Activated B cell treated with CpG ODN at 0.5 μM for 24 hours (primary cell): ENCODE results near the gene FALEC. TPM values are rescaled to one million over a fixed set of nuclear protein-coding genes. Genes with fewer than 3 reads are reported as not detected.

Experiments used
- ATAC-seq: fragments of 200-7000 bp; cut with Tn5 transposase; one replicate; pipeline ENCODE4 v1.10.0; 2021; ENCODE audit warnings: low read depth, mild to moderate bottlenecking, moderate library complexity
- CTCF ChIA-PET: fragments of 350-600 bp; sonication (Branson Sonifier 250); formaldehyde crosslinking; loops from one replicate; lab custom pipeline; 2021; ENCODE audit warnings: antibody characterized with exemption; lab: Charles Lee
- POLR2A ChIA-PET: fragments of 350-600 bp; sonication (Branson Sonifier 250); formaldehyde crosslinking; loops from one replicate; lab custom pipeline; 2021; ENCODE audit warnings: antibody characterized with exemption; lab: Charles Lee
- DNase-seq: peaks from one replicate; pipeline ENCODE4 v3.0.0; 2022
- H3K27ac Mint-ChIP-seq: one replicate; pipeline ENCODE4 v1.8.0; 2020; ENCODE audit warnings: mixed read lengths
- H3K27me3 Mint-ChIP-seq: one replicate; pipeline ENCODE4 v1.8.0; 2021; ENCODE audit warnings: mixed read lengths
- H3K36me3 Mint-ChIP-seq: one replicate; pipeline ENCODE4 v1.8.0; 2021; ENCODE audit warnings: low read depth, mixed read lengths
- H3K4me1 Mint-ChIP-seq: one replicate; pipeline ENCODE4 v1.8.0; 2021; ENCODE audit warnings: mixed read lengths
- H3K4me3 Mint-ChIP-seq: one replicate; pipeline ENCODE4 v1.8.0; 2020; ENCODE audit warnings: mild to moderate bottlenecking, mixed read lengths
- H3K9me3 Mint-ChIP-seq: one replicate; pipeline ENCODE4 v1.8.0; 2020; ENCODE audit warnings: mixed read lengths
- CTCF ChIP-seq: fragments of 200-600 bp; IDR thresholded peaks from one replicate; pipeline ENCODE4 v1.8.0; 2022; ENCODE audit warnings: antibody characterized with exemption, mild to moderate bottlenecking
- intact Hi-C: fragments of 100-400 bp; cut with micrococcal nuclease; formaldehyde crosslinking; loops from one replicate; pipeline ENCODE4 v1.15.1; 2024
- total RNA-seq: library from RNA; stranded (reverse); gene quantifications from 2 replicates; pipeline ENCODE4 v1.2.3, GENCODE V29; 2022

The FALEC gene
- total RNA-seq, 1 donor from 2014 or later, result 1.1 TPM

- no peak overlapping the region for H3K4me3 Mint-ChIP-seq
- H3K27me3 Mint-ChIP-seq, result no peaks in the 10 kb centered on the region
- no peaks in the 10 kb centered on the region for H3K4me1 Mint-ChIP-seq
- no peaks in the 10 kb centered on the region for H3K36me3 Mint-ChIP-seq
- intact Hi-C loops, result no loop called here
- no peak for DNase-seq
- no peak overlapping the region for H3K27ac Mint-ChIP-seq
- ChIA-PET POLR2A (no interaction called here), CTCF (no interaction called here)
- no peaks in the 10 kb centered on the region for H3K9me3 Mint-ChIP-seq
- no peak for ATAC-seq
- TF ChIP-seq CTCF, result no peak
Observed at GRCh38 chr1:150534002-150534401, 18.4 kb downstream of the FALEC start.

GRCh38 chr1:150535511-150536287 lies 20.1 kb downstream of the FALEC start:
- no peak overlapping the region for H3K27ac Mint-ChIP-seq
- ChIA-PET POLR2A (no interaction called here), CTCF (no interaction called here)
- no peaks in the 10 kb centered on the region for H3K27me3 Mint-ChIP-seq
- intact Hi-C loops, result no loop called here
- no peaks in the 10 kb centered on the region for H3K9me3 Mint-ChIP-seq
- TF ChIP-seq CTCF, result no peak
- H3K4me3 Mint-ChIP-seq, result no peak overlapping the region
- no peak for DNase-seq
- H3K36me3 Mint-ChIP-seq, result no peaks in the 10 kb centered on the region
- no peak for ATAC-seq
- H3K4me1 Mint-ChIP-seq, result no peaks in the 10 kb centered on the region

DNA sequence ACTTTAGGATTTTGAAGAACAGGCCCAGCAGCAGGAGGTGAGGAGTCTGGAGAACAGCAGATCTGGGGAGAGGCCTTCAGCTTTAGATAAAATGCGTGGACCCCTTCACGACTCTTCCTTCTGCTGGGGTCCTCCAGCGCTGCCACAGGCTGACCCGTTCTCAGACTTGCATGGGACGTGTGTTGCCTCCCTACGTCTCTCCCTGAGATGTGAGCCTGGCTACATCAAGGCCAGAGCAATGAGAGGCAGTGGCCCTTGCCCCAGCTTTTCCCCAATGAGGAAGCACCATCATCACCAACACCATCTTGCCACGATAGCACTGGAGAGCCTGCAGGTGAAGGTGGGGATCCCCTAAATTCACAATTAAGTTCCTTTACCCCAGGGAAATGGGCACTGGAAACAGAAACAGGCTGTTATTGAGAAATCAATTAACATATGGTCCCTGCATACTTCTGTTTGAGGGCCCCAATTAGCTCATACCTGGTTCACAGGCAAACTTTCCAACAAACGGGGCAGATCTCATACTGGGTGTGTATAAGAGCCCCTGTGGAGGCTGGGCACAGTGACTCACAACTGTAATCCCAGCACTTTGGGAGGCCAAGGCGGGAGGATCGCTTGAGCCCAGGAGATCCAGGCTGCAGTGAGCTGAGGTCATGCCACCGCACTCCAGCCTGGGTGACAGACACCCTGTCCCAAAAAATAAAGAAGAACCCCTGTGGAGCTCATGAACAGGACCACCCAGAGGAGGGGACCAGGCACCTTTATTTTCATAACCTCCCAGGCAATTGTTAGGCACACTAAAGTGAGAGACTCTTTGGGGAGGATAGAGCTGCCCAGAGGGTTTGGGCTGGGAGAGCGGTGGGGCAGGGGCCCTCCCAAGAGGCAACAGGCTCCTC lies 21.5 kb downstream of the FALEC start:
- DNase-seq (no peak), ATAC-seq (no peak)
- Mint-ChIP-seq H3K27ac (no peak overlapping the region), H3K36me3 (no peaks in the 10 kb centered on the region), H3K27me3 (no peaks in the 10 kb centered on the region), H3K4me3 (no peak overlapping the region), H3K4me1 (no peaks in the 10 kb centered on the region), H3K9me3 (no peaks in the 10 kb centered on the region)
- ChIA-PET CTCF (no interaction called here), POLR2A (no interaction called here)
- no peak for TF ChIP-seq CTCF
- intact Hi-C loops, result no loop called here

DNA sequence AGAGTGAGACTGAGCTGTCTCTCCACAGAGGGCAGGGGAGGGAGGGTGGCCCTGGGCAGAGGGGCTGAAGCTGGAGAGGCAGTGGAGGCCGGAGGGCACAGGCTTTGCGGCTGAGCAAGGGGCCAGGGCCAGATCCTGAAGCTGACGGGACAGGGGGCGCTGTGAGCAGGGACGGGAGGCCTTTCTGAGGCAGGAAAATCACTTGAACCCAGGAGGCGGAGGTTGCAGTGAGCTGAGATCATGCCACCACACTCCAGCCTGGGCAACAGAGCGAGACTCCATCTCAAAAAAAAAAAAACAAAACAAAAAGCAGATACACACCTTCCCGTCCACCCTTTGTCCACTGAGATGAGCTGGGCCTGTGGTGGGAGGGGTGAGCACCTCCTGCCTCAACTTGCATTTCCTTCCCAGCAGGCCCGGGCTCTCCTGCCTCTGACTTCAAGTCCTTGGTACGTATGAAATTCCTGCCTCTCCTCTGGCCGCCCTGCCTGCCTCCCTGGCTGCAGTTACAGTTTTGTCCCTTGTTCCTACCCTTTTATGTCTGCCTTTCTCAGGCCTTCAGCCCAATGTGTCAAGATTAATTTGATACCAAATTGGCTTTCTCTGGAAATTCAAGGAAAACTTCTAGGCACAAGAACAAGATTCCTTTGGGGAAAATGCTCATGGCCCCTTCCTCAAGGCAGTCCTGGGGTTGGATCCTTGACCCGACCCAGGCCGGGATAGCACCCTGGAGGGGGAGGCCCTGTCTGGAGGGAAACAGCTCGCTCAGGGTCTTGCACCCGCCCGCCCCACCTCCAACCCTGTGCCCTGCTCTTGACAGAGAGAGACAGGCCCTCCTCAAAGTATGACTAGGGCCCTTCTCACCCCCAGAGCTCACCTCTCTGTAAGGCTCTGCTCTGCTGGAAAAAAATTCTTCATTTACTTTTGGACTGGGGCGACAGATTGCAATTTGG lies 22.5 kb downstream of the FALEC start:
- Mint-ChIP-seq H3K4me1 (no peaks in the 10 kb centered on the region), H3K36me3 (no peaks in the 10 kb centered on the region), H3K27ac (no peak overlapping the region), H3K9me3 (no peaks in the 10 kb centered on the region), H3K4me3 (no peak overlapping the region), H3K27me3 (no peaks in the 10 kb centered on the region)
- DNase-seq (no peak), ATAC-seq (no peak)
- no peak for TF ChIP-seq CTCF
- ChIA-PET POLR2A (no interaction called here), CTCF (no interaction called here)
- intact Hi-C loops, result no loop called here
